ENCODE results near the gene FAM107B.

FAM107B gene

DNA sequence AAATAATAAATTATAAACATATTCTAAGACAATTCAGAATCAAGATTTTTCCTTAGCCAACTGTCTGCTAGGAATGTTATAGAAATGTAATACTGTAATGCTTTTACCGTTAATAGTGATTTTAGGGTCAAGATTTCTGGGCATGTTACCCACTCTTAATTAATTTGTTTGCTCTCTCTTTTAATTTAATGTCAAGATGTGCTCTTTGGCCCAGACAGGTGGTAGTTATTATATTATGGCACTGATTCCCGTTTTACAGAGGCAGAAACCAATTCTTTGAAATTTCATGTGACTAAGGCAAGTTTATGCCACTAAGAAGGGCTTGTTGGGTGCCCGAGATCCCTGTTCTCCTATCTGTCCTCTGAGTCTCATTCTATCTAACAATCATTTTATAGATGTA is 959 bp upstream of the FAM107B start:
- DNase-seq, result no peak

DNA sequence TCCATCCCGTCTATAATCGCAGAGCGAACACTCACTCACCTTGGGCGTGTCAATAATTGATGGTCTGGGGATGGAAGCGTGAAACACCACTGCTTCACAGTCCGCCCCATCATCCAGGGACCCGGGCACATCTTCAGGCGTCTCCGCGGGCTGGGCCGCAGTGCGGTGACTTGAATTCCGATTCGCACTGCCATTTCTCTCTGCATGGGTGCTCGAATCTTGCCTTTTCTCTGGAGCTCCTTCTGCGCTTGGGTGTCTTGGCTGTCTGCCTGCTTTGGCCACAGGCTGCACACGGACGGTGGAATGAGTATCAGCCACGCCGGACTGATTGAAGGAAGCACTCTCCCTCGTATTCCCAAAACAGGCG is 500 bp downstream of the FAM107B start:
- DNase-seq, result no peak

DNA sequence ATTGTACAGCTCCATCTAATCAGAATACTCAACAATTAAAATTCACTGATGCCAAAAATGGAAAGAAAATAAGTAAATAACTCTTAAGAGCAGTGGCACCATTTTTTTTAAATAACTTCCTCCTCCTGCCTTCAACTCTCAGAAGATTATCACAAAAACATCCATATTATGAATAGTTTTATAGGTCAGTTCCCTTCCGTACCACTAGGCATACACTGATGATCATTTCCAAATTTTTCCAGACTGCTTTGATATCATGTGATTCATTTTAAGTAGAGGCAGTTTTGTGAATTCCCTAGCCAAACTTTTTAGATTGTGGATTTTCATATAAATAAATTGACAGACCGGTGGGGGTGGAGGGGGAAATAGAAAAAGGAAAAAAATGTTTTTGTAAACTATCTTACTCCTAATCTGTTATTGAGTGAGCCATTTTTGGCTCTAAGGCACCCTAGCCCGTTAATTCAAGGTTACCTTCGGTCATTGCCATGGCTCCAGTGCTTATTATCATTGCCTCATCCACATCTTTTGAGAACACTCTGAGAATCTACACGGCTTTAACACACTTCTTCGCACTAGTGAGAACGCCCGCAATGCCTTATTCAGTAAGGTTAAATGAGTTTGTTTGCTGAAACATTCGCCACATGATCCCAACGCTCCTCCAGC is 1.0 kb downstream of the FAM107B start:
- DNase-seq, result no peak

DNA sequence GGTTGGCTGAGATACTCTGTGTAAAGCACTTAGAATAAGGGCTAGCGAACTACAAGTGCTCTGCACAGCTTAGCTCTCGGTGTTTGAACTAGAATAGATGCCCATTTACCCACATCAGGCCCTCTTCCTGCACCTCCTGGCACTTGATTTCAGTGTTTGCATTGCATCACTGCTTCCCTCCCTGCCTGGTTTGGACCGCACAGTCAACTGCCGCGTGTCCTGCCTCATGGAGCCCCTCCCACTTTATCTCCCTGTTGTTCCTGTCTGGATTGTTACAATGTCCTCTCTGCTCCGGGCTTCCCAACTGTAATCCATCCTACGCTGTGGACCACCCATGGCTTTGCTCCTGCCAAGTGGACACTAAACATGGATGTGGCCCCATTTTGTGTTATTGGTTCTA is 2.3 kb downstream of the FAM107B start:
- no peak for DNase-seq

DNA sequence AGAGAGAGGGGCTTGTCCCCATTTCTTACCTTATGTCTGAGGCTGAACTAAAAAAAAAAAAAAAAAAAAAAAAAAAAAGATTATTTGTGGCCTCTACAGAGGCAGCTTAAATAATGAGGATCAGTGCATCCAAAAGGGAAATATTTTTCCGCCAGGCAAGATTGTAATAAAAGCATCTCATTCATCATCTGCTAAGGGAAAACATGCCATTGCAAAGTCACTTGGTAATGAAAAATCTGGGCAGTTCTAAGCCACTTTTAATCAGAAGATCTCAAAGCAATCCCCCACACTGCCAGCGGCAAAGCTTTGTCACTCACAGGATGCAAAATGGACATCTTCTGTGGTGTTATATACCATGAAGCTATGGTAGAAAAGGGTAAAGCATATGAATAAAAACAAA is 3.8 kb downstream of the FAM107B start:
- DNase-seq, result no peak

DNA sequence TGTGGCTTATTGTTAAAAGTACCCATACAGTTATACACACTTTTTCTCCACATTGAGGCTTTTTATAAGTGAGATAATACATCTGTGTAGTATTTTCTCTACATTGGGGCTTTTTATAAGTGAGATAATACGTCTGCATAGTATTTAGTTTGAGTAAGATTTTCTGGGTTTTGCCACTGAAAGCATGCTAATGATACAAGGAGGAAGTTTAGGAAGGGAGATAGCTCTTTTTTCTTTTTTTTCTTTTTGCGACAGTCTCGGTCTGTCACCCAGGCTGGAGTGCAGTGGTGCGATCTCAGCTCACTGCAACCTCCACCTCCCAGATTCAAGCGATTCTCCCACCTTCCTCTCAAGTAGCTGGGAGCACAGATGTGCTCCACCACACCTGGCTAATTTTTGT is 13.3 kb downstream of the FAM107B start:
- no peak for DNase-seq

DNA sequence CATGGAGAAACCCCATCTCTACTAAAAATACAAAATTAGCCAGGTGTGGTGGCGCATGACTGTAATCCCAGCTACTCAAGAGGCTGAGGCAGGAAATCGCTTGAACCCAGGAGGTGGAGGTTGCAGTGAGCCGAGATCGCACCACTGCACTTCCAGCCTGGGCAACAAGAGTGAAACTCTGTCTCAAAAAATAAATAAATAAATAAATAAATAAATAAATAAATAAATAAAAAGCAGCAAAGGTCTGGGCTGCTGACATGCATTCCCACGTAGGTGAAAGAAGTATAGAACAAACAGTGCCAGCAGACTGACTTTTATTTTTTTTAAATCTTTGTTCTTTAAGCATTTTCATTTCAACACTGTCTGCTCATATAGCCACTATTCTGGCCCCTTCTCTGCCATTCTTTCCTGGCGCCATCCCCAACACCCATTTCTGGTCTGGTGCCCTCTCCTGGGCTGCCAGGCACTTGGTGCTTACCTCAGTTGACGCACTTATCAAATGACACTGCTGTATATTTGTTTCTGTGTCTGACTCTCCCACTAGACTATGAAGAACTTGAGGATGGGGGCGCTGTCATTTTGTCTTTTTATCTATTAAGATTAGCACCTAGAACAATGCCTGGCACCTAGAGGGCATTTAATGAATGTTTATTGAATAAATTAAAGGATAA is 15.6 kb downstream of the FAM107B start:
- DNase-seq, result no peak

DNA sequence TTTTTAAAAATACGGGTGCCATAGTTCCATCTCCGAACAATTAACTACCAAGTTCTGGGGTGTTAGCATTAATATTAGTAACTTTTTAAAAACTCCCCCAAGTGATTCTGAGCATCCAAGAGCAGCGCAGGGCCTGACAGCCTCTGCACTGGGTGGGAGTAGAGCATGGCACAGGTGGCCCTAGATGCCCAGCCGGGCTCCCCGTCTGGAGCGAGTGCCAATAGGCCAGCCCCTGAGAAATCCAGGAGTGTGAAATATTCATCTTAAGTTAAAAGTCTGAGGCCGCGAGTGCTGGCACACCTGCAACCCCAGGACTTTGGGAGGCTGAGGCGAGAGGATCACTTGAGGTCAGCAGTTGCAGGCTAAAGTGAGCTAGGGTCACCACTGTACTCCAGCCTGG is 16.2 kb downstream of the FAM107B start:
- DNase-seq, result no peak

DNA sequence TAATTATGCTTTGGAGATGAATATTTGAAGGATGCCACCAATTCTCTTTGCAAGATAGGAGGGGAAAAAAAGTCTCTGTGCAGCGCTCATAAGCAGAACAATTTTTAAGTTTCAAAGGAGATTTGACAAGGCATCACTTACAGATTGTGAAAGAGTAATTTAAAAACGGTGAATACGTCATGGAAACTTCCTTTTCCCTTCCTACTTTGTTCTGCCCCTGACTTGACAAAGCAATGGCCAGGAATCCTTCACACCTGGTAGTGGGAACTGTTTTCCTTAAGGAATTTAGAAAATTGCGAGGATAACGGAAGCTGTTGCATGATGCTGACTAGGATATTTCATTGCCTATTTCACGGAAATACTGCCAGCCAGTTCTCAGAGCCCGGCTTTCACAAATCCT is 16.7 kb downstream of the FAM107B start:
- no peak for DNase-seq

DNA sequence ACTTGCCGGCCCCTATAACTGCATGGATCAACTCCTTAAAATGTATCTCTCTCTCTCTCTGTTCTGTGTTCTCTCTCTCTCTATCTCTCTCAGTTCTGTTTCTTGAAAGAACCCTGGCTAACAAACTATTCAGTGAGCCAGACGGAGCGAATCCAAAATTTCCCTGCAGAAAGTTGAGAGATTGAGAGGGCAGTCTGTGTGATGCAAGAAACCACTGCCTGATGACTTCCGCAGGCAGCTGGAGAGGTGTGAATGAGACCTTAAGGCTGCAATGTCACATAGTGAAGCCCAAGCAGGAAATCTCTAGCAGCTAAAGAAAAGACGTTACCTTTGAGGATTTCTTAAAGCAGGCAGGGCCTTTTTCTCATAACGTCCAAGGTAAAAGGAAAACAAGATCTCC is 17.3 kb downstream of the FAM107B start:
- no peak for DNase-seq

DNA sequence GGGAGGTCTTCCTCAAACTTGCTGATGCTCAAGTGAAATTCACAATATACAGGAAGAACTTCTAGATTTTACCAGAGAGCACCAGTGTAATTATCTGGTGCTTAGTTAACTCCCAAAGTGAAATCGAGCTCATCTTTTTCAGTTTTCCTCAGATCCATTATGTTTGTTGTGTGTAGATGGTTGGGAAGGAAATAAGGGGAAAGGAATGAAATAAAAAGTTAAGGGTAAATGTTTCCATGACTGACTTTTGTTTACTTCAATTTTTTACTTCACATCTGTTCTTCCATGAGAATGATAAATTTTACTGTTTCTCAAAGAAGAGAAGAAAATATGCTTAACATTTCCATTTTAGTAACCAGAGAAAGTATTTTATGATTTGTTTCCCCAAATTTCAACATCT is 21.3 kb downstream of the FAM107B start:
- DNase-seq, result no peak

DNA sequence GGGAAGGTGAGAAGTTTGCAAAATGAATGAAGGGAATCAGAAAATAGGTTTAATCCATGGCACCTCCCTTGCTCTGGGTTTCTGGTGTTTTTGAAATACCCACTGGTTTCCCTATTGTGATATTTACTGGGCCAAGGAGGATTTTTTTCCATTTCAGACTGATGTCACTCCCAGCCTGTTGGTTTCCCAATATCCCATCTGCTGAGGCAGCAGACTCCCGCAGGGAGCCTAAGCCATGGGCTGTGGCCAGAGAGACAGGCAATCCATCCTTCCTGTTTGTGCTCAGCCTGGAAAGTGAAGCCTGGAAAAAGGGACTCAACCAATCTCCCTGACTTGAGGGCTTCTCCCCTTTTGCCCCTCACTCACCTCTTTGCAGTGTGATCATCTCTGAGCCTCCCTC is 22.8 kb downstream of the FAM107B start:
- DNase-seq, result no peak

DNA sequence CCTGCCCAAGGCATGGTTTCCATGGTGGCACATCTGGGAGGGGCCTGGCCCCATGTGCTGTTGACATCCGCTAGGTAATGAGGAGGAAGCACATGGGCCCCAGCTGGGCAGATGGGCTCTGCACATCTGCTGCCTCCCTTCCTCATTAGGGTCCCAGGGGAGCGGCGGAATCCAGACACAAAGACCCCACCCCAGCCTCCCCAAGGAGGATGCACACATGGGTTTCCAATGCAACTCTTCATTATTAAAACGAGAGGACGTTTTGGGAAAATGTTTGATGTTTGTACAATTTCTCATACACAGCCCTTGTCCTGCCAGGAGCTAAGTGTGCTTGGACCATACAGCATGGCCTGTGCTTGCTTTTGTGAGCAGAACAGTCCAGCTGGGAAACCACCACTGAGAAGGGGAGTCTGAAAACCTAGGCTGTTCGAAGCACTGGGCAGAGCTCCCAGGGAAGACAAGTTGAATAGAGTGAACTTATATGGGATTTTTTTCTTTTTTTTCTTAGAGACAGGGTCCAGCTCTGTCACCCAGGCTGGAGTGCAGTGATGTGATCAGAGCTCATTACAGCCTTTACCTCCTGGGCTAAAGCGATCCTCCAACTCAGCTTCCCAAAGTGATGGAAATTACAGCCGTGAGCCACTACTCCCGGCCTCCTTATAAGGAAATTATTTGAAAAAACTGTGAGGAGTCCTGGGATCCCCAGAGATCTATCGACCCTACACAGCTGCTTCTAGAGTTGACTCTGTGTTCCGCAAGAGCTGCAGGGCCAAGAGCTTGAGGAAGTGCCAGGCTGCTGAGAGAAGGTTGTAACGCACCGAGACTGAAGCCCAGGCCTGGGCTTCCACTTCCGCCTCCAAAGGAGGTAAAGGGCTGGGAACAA is 23.4 kb downstream of the FAM107B start:
- DNase-seq, result no peak

DNA sequence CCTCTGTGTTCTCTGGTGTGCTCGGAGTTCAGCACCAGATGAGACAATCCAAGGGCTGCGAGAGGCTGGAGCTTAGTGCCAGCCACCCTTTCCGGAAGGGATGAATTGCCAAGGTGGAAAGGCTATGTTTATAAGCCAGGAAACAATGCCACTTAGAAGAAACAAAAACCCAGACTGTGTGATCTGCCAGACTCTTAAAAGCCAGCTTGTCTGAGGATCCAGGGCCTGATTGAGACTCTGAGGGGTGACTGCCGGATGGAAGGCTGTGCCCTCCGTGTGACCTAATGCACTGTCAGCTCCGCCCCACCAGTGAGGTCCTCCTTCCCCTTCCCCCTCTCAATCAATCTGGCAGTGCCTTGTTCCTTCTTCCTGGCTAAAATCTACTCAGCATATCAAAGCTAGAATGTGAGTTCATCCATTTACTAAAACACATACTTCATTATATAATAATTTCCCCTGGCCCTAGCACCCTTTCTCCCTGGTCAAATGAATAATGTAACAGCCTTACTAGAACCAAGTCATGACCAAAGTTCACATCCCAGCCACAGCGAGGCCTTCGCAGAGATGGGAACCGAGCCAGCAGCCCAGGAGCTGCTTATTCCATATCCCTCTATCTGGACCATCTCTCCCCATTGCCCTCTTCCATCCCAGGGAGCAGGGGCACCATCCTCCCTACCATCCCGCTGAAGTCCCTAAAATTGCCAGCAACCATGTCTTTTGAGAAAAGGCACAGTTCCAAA is 25.5 kb downstream of the FAM107B start:
- DNase-seq, result no peak

DNA sequence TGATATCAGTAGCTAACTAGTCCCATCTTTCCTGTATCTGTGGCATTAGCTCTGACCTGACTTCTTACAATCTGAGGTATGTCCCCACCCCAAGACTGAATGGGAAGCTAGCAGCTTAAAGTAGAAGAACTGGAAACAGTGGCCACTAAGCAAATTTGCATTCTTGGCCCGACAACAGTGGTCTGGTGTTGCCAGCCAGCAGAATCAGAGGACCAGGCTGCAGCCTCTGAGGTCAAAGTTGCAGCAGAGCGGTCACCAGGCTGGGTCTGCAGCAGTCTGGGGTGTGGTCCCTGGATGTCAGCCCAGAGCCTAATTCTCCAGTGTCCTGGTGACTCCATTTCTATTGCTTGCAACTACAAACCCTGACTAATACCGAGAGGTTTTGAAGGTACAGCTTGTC is 26.3 kb downstream of the FAM107B start:
- DNase-seq, result no peak

DNA sequence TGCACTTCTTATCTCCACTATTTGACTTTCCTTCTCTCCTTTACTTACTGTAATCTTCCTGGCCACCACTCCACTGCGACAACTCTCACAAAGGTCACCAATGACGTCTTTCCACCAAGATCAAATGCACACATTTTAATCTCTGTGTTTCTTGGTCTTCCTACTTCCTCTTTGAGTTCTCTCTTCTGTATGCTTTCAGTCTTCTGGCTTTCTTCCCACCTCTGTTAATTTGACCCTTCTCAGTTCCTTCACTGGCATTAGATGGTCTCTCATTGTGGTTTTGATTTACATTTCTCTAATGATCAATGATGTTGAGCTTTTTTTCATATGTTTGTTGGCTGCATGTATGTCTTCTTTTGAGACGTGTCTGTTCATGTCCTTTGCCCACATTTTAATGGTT is 31.9 kb downstream of the FAM107B start:
- no peak for DNase-seq

DNA sequence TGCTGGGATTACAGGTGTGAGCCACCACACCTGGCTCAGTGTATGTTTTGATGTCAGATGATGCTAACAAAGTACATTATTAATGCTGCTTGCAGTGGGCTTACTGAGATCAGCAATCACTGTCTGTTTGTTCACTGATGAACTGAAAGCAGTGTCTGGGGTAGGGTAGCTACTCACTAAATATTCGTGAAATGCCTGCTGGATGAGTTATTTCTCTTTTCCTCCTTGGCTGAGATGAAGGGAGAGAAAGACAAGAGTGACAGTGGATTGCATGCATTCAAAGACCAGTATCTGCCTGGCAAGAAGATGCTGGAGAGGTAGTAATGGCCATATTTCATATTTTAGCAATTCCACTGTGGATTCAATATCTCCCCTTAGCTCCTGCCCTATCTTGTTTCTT is 32.3 kb downstream of the FAM107B start:
- DNase-seq, result no peak

DNA sequence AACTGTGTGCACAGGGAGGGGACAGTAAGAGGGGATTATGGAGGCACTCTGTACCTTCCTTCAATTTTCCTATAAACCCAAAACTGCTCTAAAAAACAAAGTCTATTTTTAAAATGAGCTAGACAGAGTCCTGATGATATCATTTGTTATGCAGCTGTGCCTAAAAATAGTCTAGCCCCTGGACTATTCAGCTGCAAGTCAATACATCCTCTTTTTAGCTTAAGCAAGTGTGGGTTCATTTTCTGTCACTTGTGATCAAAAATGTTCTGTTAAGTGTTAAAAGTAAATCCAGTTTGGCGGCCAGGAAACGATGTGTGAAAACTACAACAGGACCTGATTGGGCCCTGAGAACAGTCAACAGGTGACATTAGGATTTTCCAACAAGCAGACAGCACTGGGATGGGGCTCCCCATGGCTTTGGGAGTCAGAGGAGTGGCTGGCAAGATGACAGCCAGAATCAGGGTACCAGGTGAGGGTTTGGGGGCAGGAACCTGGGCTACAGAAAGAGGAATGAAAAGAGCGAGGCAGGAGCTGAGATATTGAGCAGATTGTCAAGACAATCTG is 33.9 kb downstream of the FAM107B start:
- no peak for DNase-seq

DNA sequence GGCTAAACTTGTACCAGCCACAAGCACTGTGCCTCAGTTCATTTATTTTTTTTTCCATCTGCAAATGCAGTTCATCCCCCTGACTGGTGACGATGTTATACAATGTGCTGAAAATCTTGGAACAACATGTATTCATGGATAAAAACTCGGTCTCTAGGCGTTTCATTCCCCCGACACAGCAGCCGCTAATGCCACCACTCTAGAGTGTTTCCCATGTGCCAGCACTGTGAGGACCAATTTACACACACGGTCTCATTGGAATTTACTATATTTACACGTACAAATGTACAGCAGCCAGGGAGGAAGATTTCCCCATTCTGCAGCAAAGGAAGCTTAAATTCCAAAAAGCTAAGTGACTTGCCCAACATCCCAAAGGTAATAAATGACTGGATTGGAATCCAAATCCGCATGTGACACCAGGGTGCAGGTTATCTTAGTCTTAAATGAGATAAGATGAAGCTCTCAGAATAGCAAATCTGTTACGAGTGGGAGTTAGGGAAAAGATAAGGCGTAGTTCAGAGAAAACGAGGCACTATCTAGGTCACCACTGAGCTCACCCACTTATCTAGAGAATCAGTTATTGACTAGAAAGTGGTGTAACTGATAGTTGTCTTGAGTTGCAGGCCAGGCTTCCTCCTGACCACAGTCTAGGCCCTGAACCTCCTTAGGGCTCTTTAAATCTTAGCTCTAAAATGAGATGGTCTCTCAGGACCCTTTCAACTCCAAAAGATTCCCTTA is 36.7 kb downstream of the FAM107B start:
- no peak for DNase-seq

DNA sequence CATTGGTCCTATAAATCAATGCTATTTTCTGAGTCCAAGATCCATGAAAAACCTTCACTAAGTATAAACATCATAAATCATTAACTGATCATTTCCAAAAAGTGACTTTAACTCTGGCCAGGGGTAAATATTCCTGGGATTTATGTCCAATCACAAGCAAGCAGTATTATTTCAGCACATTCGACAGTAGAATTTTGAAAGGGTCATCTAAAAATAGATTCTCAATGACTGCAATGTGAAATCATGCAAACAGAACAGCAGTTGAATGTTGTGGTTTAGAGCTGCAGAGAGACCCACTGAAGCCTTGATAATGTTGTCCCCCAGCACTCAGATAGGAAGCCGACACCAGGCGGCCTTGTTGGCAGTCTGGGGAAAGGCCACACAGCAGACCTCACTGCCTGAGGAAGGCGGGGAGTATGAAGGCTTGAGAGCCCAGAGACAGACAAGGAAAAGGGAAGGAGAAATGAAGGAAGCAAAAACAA is 38.1 kb downstream of the FAM107B start:
- DNase-seq, result no peak

DNA sequence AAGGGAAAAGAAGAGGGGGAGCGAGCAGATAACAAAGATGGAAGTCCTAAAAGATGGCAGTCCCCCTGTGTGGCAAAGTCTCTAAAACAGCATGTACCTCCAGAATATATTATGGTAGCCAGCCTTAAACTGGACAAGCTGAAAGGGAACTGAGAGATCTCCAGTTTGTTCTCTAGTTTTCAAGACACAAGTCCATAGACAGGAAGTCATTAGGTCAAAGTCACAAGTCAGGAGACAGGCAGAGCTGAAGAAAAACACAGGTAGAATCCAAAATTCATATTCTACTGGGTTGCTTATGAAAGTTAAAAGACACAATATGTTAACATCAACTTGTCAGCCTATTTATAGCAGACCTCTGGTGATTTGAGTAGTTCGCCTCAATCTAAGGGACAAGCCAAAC is 38.7 kb downstream of the FAM107B start:
- DNase-seq, result no peak

DNA sequence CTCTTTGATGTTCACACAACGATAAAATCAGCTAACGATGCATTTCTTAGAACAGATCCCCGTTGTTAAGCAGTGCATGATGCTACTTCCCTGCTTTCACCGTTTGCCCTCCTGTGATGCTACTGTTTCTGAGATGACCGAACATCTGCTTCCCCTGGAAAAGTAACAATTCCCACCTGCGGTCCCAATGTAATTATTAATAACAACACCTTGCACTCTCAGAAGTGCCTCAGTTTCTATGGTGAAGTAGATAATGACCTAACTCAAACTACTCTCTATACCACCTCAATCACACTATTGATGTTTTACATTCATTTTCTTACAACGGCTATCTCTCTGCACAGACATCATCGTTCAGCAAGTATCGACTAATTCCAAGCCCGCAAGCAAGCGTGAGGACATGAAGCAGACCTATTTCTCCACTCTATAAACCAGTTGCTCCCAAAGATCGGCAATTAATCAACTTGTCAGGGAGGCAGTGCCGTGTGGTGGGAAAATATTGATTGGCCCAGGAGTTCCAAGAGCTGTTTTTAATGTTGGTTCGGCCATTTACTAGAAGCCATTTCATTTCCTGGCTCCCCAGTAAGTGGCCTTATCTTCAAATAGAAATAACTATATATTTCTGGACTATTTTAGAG is 42.7 kb downstream of the FAM107B start:
- DNase-seq, result no peak
